AG09309 (cell line): ENCODE results near the gene NOD1.

ENCODE experiments used
- DNase-seq: peaks from one replicate; pipeline ENCODE4 v3.0.0-alpha.2; 2010; ENCODE audit warnings: low read depth
- H3K4me3 ChIP-seq: 2 replicates; pipeline ENCODE4 v1.5.1; 2011; ENCODE audit warnings: mild to moderate bottlenecking, low read depth, low read length, moderate library complexity; ENCODE audit not compliant: control insufficient read depth
- CTCF ChIP-seq: IDR thresholded peaks from 2 replicates; pipeline ENCODE4 v1.5.1; 2011; ENCODE audit warnings: mild to moderate bottlenecking, low read depth, low read length, inconsistent platforms; ENCODE audit not compliant: insufficient read depth, control insufficient read depth; ENCODE audit errors: missing control alignments

The NOD1 gene

DNA sequence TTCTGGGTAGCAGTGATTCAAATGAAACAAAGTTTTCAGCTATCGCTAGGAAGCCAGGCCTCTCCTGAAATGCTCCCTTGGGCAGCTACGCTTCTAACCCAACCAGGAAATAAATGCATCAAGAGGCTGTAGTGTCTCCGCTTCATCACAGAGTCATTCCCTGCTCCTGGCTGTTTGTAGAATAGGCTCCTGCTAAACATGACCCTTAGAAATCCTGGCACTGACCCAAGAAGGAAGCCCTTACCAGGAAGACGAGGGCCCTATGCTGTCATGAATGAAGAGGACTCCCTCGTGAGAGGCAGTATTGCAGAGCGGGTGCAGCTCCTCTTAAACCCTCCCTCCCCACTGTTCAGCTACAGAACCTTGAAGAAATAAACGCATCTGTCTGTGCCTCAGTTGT, 48.3 kb downstream of the NOD1 start:
- H3K4me3 ChIP-seq: no peak overlapping the region
- no peak for DNase-seq
- TF ChIP-seq CTCF: no peak

- H3K4me3 ChIP-seq: no peak overlapping the region
- no peak for DNase-seq
- no peak for TF ChIP-seq CTCF
Measured at GRCh38 chr7:30429156-30429530, 49.4 kb downstream of the NOD1 start.

GRCh38 chr7:30428246-30429155, 50.1 kb downstream of the NOD1 start:
- TF ChIP-seq CTCF: no peak
- no peak overlapping the region for H3K4me3 ChIP-seq
- DNase-seq: no peak

GRCh38 chr7:30427296-30428070, 51.1 kb downstream of the NOD1 start:
- no peak overlapping the region for H3K4me3 ChIP-seq
- no peak for DNase-seq
- TF ChIP-seq CTCF: no peak

- H3K4me3 ChIP-seq: no peak overlapping the region
- no peak for DNase-seq
- TF ChIP-seq CTCF: no peak
Measured at GRCh38 chr7:30424506-30424905, 54.1 kb downstream of the NOD1 start.

DNA sequence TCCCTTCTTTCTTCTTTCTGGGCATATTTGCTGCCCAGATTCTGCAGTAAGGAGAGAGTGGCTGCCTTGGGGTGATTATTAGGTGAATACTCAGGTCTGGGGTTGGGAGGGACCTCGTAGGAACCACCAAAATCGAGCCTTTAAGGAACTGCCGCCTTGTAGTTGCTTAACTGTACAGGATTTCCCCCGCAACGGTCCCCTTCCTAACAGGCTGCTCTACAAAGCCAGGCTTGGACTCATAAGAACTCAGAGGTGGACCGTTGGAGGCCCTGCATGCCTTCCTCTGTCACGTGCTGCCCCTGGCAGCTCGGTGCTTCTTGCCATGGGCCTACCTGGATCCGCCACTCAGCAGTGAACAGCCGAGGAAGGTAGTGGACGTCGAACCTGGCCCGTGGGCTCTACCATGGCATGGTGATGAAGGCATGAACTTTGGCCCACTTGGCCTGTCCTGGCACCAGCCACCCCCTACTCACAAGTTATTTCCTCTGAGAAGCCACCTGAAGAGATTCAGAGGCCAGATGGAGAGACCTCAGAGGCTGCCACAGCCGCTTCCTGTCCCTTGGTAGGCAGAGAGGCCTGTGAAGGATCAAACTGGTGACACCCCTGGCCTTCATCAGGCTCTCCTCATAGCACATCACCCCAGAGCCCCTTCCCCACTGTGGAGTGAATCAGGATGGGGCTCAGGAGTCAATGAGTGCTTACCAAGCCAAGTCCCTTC, 54.6 kb downstream of the NOD1 start:
- no peak for TF ChIP-seq CTCF
- no peak overlapping the region for H3K4me3 ChIP-seq
- no peak for DNase-seq
